Activated CD8-positive, alpha-beta memory T cell treated with anti-CD3 and anti-CD28 coated beads for 24 hours (primary cell): ENCODE results near the gene CAPN7.

Source experiments
- DNase-seq: peaks from one replicate; pipeline ENCODE4 v3.0.0-alpha.2; 2020

Gene CAPN7

DNA sequence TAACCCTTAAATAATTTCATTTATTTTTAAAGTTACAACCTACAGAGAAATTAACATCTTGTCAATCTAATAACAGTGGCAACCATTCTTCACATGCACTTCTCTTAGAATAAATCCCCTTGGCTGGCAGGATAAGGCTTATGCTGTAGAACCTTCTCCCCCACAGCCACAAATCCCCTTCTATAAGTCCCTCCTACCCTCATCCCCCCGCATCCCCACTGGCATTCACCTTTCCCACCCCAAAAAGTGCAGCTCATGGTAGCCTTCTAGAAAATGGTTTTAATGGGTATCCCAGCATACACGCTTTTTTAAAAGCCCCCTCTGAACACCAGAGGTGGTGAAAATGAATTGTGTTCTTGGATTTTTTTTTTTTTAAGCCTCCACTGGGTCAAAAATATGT, 49.2 kb downstream of the CAPN7 start:
- DNase-seq = no peak

DNA sequence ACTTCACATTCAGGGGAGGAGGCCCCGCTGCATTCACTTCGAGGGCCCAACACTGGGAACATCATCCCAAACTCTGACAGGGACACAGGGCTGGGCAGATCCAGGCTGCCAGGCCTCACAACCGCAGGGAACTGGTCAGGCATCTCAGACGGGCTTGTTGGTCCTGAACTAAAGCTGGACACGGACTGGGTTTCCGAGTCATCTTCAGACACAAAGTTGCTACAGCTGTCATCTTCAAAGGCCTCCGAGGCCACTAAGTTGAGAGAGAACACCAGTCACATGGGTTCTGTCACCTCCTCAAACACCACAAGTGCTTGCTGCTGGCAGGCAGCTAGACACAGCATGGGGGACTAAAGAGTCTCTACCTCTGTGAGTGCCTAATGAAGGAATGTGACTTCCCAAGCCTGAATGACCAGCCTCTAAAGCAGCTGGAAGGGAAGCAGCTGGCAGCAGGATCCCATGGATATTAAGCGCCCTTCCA, 50.9 kb downstream of the CAPN7 start:
- DNase-seq = no peak

DNA sequence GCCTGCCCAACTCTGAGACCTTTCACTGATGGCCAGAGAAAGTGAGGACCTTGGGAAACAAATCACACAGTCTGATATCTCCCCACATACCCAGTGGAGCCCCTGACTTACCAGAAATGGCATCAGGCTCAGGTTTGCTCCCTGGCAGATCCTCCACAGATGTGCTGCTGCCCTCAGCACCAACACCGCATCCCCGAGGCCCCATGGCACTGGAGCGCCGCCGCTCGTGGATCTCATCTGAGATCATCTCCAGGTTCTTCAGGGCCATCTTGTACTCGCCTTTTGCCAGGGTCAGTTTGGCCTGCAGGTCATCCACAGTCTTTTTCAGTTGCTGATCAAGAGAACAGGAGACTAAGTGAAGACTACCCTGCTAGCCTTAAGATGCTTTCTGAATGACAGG, 52.7 kb downstream of the CAPN7 start:
- DNase-seq = no peak

DNA sequence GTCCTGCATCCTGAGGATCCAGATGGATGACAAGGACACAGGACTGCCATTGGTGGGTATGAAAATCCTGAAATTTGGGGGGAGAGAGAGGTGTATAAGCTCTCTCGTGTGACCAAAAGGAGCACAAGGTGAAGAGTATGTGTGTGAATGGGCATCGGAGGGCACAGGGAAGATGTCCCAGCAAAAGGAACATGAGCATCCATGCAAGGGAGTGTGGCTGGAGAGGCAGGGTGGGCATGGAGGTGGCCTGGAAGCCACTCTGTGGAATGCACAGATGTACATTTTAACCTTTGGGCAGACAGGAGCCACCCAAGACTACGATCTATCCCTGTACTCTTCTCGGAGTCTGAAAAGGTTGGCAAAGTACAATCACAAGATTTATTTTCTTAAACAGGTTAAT, 54.5 kb downstream of the CAPN7 start:
- DNase-seq = no peak

DNA sequence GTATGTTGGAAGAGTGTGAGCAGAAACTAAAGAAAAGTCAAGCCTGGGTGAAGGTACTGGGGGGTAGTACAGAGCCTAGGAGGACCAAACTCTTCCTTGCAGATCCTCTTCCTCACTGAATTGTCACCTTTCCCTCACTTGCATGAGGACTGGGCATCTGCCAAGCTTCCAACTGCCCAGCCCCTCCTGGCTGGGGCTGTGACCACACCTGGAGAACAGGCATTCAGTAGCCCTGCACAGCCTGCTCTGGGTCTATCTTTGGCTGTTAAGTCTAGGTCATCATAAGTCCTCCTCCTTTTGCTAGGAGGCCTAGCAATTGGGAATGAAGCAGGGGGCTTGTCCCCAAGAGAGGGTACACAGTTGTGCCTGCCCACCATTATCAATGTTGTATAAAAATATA, 55.2 kb downstream of the CAPN7 start:
- DNase-seq = no peak

DNA sequence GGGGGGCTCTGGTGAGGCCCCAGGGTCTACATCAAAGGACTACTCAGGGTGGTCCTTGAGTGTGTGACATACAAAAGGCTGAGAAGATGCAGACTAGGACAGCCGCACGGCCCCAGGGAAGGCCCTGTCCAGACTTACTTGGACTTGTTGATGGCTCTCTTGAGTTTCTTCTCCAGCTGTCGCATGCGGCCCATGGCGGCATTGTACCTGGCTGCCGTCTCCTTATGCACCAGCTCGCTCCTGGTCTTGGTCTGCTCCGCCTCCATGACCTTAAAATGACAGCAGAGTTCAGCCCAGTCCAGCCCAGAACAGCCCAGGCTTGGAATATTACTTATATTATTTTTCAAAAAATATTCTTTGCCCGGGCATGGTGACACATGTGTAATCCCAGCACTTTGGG, 56.0 kb downstream of the CAPN7 start:
- DNase-seq = no peak

DNA sequence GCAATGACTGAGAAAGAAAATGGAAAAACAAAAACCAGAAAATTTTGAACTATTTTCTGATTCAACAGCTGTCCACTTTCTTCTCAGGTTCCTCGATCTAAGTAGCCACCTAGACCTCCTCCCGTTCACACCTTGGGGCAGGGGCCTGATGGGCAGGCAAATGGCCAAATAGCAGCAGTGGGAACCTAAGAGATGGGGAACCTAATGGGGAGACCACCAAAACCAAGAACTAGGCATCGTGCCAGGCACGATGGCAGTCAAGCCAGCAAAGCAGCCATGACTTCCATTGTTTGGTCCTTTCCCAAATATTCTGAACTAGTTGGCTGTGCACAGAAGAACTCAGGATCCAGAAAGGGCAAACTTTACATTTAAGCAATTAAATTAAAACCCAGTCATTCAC, 57.1 kb downstream of the CAPN7 start:
- DNase-seq = no peak

DNA sequence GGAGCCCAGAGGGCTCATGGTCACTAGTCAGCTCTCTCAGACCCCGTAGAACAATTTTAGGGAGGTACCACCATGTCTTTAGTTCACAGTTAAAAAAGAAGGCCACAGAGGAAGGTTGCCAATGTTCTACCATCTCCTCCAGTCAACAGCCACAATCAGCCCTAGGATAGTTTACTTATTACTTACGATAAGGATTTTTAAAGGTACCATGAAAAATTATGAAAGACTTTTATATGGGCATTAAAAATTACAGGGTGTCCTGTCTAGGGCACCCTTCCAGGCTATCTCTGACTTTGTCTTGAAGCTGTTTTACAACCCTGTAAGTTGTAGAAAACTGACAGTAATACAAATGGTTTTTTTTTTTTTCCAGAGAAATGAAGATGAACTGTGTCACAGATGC, 57.9 kb downstream of the CAPN7 start:
- no peak for DNase-seq

DNA sequence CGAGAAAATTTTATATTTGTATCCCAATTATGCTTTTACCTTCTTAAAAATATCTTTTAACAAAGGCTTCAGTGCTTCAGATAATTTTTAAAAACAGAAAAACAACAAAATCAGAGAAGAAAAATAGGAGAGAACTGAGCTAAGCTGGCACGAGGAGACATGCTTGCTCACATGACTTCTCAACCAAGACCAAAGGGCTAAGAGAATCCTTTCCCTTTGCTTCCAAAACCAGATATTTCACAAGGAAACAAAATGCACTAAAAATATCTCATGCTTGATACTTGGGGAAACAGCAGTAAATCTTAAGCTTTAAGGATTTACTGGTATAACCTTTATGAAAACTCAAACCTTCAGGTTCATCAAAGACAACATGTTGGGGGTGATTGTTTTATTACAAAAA, 58.4 kb downstream of the CAPN7 start:
- no peak for DNase-seq

DNA sequence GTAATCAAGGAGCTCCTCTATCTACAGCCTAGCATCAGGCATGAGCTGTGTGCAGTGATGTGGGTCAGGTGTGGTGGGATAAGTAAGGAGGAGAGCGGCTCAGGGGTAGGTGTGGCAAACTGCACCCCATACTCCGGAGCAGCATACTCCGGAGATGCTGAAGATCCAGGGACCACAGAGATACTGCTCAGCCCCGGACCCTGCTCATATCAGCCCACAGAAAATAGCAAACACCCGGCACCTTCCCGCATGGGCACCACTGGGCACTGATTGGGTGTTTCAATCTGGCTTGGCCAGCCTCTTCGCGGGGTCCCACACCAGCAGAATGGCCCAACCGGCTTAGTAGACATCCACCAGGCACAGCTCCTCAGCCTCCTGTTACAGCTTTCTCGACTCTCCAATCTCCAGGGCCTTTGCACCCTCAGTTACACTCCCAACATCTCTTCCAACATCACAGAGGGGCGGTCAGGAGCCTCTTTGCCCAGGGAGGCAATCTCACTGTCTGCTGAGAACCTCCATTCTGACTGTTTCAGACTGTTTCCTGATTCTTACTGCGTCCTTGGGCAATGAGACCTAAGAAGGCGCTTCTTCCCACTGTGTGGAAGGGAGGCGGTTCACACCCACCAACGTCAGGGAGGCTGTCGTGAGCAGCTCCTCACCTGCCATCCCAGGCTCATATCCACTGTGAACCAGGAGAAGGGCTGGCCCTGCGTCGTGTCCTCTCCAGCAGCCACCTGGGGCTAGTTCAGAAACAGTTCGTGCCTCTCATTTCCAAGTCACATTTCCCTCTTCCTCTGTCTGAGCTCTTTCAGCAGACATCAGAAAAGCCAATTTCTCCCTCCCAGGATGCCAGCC, 59.8 kb downstream of the CAPN7 start:
- DNase-seq = no peak

DNA sequence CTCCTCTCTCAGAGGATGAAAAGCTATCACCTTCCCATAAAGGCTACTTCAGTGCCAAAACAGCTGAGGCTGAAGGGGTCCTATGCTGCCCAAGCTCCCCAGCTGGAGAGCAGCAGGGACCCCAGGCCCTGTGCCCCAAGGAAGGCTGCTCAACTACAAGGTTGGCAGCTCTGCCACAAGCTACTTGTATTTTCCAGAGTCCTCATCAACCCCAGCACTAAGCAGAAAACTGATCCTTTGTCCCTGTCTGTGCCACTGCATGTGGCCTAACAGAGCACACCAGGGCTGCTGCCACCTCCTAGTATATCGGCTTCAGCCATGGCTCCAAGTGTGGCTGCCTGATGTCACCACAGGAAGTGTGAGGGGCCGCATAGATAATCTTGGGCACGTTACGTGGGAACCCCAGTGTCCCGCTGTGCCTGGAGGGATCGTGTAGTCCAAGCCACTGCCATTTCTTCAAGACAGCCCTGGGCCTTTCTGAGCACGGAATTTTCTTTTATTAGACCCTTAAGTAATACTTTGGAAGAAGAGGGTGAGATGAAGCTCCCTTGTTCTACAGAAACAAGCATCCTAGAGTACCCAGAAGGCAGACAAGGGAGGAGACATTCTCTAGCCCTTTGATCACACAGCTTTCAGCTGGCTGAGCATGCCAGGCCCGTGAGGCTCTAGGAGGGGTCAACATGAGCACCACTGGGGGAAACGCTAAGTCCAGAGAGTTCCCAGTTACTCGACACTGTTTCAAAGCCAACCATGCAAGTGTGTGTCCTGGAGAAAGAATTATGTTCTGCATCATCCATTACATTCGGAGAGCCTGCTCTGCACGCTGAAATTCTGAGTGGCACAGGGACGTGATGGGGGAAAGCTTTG, 60.7 kb downstream of the CAPN7 start:
- DNase-seq = no peak

DNA sequence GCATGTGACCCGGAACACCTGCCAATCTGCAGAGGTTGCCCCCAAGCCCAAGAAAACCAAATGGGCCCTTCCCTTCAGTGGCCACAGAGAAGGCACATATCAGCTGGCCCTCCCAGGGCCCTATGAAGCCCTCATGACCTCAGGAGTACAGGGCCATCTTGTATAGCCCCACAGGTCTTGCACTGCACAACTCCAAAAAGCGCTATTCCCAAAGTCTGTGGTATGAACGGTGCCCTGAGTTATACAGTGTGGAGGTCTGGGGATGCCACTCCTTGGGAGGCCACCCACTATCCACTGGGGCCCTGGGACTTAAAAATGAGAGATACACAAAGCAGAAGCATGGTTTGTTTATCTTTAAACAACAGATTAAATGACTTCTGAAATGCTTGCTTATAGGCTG, 61.5 kb downstream of the CAPN7 start:
- no peak for DNase-seq

DNA sequence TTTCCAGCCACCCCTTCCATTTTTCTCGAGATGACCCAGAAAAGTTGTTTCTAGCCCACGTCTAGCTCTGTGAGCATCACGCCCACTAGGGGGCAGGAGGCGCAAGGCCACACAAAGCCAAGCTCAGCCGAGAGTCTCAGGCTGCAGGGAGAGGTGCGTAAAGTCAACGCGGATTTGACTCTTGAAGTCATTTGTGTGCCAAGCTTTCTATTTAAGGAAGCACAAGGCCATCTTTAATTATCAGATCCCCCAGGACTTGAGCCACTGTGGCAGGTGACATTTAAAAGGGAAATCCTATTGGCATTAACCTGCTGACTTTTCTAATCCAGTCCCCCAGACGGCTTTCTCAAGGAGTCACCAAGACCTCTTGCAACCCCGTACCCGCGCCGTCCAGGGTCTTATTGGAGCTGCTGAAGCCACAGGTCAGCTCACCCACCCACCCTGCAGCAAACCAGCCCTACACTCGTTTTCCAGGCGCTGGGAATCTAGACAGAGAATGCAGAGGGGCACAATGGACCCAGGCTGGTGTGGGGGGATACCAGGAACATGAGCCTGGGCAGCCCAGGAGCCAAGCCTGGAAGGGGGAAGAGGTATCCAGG, 62.1 kb downstream of the CAPN7 start:
- peak; percentile 91 for DNase-seq

DNA sequence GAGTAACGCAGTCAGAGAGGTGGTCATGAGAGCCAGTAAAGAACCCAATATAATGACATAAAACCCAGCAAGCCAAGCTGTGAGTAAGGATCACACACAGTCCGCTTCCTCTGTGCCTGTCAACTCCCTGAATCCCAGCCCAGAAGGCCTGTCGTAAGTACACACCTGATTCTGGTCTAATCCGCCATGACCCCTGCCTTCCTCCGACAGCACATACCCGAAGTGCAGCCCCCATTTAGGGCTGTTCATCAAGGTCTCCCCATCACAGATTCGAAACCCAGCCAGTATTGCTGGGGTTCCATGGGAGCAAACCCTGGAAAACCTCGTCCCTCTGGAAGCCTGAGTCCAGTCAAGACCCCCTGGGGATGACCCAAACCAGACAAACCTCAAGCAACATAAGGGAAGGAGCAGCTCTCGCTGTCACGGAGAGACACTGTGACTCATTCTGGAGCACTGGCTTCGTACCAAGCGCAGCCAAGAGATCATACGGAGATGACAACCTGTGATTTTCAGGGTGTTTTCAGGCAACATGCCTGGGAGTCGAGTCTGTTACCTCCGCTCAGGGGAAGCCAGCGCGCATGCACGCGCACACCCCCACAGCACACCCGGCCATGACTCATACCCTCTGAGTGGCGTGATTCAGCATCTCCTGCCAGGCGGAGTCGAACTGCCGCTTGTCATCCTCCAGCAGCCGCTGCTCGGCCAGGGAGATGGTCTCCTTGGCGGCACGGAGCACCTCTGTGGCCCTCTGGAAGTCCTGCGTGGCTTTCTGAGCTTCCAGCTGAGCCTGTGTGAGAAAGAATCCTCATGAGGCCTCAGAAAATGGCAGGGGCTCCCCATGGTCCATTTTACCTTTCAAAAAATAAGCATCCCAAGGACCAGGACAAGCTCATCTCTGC, 63.3 kb downstream of the CAPN7 start:
- DNase-seq = peak; percentile 88

DNA sequence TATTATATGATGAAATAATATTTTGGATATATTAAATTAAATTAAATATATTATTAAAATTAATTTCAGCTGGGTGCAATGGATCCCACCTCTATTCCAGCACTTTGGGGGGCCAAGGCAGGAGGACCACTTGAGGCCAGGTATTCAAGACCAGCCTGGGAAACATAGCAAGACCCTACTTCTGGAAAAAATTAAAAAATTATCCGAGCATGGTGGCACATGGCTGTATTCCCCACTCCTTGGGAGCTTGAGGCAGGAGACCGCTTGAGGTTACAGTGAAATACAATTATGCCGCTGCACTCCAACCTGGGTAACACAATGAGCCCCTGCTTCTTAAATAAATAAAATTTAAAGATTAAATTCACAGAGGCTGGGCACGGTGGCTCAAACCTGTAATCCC, 65.0 kb downstream of the CAPN7 start:
- DNase-seq = no peak

DNA sequence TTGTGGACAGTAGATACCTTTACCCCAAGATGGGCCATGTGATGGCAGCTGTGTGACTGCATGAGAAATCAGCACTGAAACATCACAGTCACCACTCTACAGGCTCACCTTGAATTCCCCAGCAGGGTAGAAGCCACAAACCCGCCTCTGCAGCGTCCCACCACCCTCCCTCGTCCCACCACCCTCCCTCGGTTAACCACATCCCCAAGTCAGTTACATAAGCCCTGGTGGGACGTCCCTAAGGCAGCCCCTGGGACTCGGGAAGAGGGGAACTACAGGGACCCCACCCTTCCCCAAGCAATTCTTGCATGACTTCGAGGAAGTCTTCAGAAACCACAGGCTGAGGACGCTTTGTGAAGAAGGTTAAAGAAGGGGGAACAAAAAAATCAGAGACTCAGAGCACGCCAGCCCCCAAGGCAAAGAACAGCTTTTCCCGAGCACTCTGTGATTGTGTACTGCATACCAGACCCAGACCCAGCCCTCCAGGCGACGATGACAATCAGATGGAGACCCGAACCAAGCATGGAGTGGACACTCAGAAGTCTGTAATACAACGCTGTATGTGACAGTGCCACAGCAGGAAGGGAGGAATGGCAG, 65.8 kb downstream of the CAPN7 start:
- peak; percentile 87 for DNase-seq

DNA sequence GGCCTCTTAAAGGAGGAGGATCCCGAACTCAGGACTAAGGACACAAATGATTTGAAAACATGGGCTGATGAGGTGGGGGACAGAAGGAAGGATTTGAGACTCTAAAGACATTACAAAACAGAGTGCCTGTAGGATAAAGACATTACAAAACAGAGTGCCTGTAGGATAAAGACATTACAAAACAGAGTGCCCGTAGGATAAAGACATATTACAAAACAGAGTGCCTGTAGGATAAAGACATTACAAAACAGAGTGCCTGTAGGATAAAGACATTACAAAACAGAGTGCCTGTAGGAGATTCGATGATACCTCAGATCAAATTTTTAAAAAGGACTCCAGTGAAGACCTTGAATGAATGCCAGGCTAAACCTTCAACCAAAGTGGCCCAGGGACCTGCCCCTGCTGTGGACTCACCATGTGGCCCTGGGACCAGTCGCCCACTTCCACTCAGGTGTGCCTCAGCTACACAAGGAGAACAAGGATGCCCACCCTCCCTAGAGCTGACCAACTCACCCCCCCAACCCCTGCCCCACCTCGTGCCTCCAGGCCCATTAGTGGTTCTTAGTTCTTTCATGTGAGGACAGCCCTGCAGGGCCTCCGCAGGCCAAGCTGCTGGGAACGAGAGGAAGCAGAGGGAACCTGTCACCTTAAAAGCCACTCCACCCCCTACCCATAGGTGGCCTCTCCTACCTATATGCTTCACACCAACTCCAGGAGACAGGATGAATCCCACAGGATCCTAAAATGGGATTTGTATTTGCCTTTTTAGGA, 66.6 kb downstream of the CAPN7 start:
- peak; percentile 58 for DNase-seq

DNA sequence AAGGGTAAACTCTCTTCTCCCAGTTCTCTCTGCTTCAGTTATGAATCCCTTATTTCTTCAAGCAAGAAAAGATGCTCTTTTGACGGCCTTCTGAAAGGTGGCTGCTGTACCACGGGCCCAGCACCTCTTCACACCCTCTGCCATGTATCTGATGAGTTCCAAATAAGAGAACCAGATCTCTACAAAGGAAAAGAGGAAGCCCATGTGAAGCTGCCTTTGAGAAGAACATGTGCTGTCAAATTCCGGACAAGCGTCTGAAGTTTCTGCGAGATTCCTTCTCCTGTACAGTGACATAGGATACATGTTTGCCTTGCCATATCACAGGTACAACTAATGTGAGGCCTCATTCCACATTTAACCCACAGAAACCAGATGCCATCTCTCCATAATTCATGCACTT, 67.2 kb downstream of the CAPN7 start:
- peak; percentile 49 for DNase-seq

DNA sequence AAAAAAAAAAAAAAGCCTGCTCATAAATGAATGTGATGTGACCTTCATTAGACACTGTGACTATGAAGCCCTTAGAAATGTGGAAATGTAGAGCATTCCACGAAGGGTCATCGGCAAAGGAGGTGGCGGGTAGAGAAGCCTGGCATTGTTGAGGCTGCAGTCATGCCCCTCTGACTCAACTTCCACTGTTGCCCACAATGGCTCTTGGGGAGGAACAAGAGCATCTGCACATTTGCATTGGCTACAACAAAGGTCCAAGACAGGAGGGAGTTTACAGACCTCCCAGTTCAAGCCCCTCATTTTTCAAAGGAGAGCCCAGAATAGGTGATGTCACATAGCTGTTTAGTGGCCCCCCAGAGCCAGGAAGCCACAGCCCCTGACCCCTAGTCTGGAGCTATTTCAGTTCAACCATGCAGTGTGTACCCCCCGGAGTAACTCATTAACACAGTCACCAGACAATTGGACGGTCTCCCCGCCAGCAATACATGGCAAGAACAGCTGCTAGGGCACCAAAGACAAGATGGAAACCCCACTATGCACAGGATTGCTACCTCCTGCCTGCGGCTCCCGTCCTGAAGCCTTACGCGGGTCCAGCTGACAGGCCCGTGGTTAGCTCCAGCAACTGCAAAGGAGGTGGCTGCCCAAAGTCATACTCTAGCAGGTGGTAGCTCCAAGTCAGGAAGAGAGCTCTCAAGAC, 70.1 kb downstream of the CAPN7 start:
- peak; percentile 53 for DNase-seq

DNA sequence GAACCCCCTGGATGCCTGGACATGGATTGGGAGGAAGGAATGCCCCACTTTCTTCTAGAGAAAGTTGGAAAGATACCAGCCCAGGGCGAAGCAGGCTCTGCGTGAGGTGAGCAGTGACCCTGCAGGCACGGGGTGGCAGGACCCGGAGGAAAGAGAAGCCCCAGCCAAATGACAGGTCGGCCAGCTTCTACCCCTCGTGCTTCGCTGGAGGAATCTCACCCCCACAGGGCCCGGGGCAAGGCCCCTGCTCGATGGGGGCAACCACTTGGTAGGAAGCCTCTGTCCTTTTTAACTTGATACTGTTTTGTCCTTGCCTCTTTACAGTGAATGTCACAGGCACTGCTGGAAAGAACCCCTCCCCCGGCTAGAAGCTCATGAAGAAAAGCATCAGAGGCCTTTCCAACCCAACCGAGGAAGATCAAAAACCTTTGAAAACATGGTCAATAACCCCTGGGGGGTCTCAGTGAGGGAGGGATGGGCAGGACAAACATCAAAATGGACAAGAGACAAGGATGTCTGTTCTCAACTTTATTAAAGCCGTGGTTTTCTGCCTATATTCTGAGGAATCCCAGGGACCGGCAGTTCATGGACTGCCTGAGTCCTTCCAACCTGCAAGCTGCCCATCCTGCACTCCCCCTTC, 71.9 kb downstream of the CAPN7 start:
- no peak for DNase-seq
